SKM-1 (cell line): ENCODE data around the gene KRT3.

Source experiments
- DNase-seq: peaks from one replicate; lab custom pipeline; 2025; ENCODE audit not compliant: unreplicated experiment; lab: John Stamatoyannopoulos, UW

The KRT3 gene

DNA sequence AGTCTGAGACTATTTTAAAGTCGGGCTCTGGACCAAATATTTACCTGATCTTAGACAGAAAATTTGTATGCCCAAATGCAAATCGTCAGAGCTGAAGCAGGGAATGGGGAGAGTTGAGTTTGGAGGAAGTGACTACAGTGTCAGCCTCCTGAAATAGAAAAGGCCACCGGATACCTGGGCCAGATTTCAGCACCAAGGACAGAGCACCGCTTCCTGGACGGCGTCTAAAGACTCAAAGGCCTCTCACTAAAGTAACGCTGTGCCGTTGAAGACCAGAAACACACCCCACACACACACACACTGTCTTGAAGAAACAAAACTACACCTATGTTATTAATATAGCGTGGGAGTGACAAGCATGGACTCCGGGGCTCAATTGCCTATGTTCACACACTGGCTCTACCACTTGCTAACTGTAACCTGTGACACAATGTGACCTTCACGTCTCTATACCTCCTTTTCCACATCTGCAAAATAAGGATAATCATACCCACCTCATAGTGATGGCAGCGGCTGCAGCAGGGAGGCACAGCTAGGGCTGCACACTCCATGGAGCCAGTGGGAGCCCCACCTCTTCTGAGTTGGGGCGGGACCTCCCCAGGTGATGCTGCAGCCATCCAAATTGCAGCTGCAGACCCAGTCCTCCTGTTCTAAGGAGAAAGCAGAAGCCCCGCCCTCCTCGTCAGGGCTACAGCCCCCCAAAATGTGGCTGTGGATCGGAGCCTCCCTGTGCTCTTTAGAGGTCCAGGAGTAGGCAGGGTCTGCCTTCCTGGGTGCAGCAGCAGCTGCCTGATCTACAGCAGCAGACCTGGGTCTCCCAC lies 54.3 kb downstream of the KRT3 start:
- no peak for DNase-seq

DNA sequence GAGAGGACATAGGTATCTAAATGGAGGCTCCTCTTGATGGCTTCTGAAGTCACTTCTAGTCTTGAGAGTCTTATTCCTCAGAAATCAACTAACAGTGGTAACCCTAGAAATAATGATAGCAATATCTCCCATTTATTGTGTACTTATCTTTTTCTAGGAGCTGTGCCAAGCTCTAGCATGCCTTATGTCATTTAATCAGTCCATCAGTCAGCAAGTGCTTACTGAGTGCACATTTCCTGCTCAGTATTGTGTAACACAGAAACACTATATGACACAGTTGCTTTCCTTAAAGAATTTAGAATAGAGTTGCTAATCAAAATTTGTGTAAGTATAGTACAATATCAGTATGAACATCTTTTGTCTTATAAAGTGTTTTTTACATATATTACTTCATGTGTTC lies 55.3 kb downstream of the KRT3 start:
- DNase-seq: no peak

GRCh38 chr12:52739963-52740362 lies 56.0 kb downstream of the KRT3 start:
- no peak for DNase-seq
